ENCODE results near the gene GLP1R.

GLP1R gene

DNA sequence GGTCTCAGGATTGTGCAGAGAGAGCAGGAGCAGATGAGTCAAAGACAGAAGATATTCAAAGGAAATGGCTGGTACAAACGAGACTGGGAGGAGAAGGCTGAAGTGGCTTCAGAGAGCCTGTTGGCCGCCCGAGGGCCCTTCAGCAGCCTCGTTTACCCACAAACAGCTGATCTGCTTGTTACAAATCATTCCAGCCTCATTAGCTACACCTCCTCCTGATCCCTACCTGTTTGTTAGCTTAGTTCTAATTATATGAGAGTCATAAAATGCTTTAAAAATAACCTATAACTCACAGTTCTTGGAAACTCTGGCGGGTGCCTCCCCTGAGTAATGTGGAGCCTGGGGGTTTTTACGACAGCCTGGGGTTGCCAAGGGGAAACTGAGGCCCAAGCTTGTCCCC lies 12.6 kb downstream of the GLP1R start:
- no peak overlapping the region for H3K4me3 ChIP-seq (replicated peaks; ENCODE audit: low read depth, low read length)
- no peak for DNase-seq (ENCODE audit: extremely low read depth, low read depth)
- TF ChIP-seq, protein P1, sequence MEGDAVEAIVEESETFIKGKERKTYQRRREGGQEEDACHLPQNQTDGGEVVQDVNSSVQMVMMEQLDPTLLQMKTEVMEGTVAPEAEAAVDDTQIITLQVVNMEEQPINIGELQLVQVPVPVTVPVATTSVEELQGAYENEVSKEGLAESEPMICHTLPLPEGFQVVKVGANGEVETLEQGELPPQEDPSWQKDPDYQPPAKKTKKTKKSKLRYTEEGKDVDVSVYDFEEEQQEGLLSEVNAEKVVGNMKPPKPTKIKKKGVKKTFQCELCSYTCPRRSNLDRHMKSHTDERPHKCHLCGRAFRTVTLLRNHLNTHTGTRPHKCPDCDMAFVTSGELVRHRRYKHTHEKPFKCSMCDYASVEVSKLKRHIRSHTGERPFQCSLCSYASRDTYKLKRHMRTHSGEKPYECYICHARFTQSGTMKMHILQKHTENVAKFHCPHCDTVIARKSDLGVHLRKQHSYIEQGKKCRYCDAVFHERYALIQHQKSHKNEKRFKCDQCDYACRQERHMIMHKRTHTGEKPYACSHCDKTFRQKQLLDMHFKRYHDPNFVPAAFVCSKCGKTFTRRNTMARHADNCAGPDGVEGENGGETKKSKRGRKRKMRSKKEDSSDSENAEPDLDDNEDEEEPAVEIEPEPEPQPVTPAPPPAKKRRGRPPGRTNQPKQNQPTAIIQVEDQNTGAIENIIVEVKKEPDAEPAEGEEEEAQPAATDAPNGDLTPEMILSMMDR (IDR thresholded peaks at IDR 0.05; ENCODE audit: low read depth, low read length, missing control alignments) = no peak

DNA sequence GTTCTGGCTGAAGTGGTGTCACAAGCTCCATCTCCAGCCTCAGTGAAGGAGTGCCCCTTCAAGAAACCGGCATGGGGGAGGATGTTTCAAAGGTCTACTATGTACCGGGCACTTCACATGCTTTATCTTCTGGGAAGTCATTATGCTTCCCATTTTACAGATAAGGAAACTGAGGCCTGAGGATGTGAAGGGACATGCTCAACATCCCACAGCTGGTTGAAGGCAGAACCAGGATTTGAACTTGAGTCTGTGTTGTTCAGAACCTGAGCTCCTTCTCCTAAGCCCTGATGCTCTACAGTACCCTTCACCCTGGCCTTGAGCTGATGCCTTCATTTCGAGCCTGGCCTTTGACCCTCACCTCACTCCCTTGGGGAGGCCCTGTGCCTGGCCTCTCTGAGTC lies 13.0 kb downstream of the GLP1R start:
- no peak for DNase-seq (ENCODE audit: extremely low read depth, low read depth)
- H3K4me3 ChIP-seq (replicated peaks; ENCODE audit: low read depth, low read length) = no peak overlapping the region
- TF ChIP-seq, protein P1 (IDR thresholded peaks at IDR 0.05; ENCODE audit: low read depth, low read length, missing control alignments) = no peak

DNA sequence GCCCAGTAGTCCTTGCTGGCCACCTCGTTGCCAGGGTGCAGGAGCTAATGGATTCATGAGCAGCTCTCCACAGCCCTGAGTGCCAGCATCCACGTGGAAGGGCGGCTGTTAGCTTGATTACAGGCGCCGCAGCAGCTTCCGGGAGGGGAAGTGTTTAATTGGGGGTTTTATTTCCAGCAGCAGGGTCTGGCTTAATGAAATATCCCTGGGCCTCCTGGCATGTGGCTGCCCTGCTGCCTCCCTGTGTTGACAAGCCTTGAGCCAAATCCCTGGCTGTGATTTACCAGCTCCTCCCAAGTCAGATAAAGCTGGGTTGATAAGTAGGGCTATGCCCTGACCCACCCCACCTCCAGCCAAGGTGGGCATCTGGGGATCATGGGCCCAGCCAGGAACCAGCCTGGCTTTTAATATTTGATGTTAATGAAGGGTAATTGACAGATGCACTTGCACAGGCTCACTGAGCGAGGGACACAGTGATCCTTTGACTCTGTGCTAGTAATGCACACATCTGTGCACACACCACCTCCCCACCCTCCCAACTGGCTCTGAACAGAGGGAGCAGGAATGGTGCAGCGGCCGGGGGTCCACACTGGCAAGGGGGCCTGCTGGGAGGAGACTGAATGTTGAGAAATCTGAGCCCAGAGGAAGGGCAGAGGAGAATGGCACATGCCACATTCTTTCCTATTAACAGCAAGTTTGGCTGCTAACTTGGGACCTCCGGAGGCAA lies 13.6 kb downstream of the GLP1R start:
- no peak for DNase-seq (ENCODE audit: extremely low read depth, low read depth)
- TF ChIP-seq, protein P1 (IDR thresholded peaks at IDR 0.05; ENCODE audit: low read depth, low read length, missing control alignments) = no peak
- no peak overlapping the region for H3K4me3 ChIP-seq (replicated peaks; ENCODE audit: low read depth, low read length)

DNA sequence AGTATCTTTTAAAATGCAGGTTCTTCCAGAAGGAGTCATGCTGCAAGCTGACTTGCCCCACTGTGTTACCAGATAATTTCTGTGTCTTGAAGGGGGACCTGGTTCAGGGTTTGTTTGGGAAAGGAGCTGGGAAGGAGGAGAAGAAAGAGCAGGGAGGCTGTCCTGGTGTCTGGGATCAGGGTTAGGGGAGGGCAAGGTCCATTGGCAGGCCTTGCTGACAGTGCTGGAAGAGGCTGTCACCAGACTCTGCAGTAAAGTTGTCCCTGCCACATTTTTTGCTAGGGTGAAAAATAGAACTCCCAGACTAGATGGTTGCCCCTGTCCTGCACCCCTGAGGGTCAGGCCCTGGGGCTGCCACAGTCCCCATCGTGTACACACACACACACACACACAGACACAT lies 14.9 kb downstream of the GLP1R start:
- H3K4me3 ChIP-seq (replicated peaks; ENCODE audit: low read depth, low read length) = no peak overlapping the region
- TF ChIP-seq, protein P1 (IDR thresholded peaks at IDR 0.05; ENCODE audit: low read depth, low read length, missing control alignments) = no peak
- no peak for DNase-seq (ENCODE audit: extremely low read depth, low read depth)

DNA sequence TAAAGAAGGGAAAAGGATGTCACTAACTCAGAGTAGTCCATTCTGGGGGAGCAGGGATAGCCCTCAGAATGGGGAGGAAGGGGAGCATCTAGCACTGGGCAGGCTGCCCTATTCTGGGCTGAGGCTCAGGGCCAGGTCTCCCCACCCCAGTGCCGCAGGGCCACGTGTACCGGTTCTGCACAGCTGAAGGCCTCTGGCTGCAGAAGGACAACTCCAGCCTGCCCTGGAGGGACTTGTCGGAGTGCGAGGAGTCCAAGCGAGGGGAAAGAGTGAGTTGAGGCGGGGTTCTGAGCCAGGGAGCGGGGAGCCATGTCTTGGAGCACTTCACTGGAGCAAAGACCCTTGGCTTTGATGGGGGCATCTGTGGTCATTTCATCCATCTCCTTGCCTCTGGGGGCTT lies 17.0 kb downstream of the GLP1R start:
- TF ChIP-seq, protein P1 (IDR thresholded peaks at IDR 0.05; ENCODE audit: low read depth, low read length, missing control alignments) = no peak
- DNase-seq (ENCODE audit: extremely low read depth, low read depth) = no peak
- H3K4me3 ChIP-seq (replicated peaks; ENCODE audit: low read depth, low read length) = no peak overlapping the region

DNA sequence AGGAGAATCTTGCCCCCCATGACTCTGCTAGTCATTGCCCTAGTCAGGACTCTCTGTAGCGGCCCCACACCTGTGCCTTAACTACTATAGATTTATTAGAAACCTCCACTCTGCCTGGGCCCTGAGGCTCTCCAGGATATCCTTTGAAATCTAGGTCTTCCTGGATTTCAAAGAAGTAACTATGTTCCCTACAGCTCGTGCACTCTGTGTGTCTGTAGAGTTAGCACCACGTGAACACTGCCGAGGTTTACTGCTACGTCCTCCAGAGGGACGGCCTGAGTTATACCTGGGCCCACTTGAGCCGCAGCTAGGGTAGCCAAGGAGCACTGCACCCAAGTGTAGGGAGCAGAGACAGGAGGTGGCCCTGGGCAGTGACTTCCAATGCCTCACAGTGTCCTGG lies 19.8 kb downstream of the GLP1R start:
- TF ChIP-seq, protein P1 (IDR thresholded peaks at IDR 0.05; ENCODE audit: low read depth, low read length, missing control alignments) = no peak
- DNase-seq (ENCODE audit: extremely low read depth, low read depth) = no peak
- no peak overlapping the region for H3K4me3 ChIP-seq (replicated peaks; ENCODE audit: low read depth, low read length)

DNA sequence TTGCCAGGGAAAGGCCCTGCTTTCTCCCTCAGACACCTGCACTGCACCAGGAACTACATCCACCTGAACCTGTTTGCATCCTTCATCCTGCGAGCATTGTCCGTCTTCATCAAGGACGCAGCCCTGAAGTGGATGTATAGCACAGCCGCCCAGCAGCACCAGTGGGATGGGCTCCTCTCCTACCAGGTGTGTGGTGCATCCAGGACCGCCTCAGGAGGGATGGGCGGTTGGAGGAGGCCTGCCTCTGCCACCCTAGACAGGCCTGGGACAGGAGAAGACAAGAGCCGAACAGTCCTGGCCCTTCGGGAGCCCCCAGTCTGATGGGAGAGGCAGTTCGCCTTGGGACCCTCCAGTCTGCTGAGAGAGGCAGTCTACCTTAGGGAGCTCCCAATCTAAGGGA lies 24.2 kb downstream of the GLP1R start:
- H3K4me3 ChIP-seq (replicated peaks; ENCODE audit: low read depth, low read length) = no peak overlapping the region
- TF ChIP-seq, protein P1 (IDR thresholded peaks at IDR 0.05; ENCODE audit: low read depth, low read length, missing control alignments) = no peak
- no peak for DNase-seq (ENCODE audit: extremely low read depth, low read depth)
